Liver (tissue), 9 donors: ENCODE data around the gene IYD. TPM values are rescaled to one million over a fixed set of nuclear protein-coding genes. Genes with fewer than 3 reads are reported as not detected.

Source experiments
- DNase-seq: peaks from one replicate; pipeline ENCODE4 v3.0.0-alpha.2; 2017; ENCODE audit warnings: low spot score
- H3K27ac ChIP-seq, 2 donors: one replicate each; pipeline ENCODE4 v1.7.0; 2013; ENCODE audit warnings: inconsistent platforms in 2 of 2, low read length in 2 of 2, control low read depth in 1 of 2, low read depth in 1 of 2, mild to moderate bottlenecking in 1 of 2
- H3K27me3 ChIP-seq, 4 donors: one replicate each; pipeline versions ENCODE4 v1.6.1 to v1.7.0; 2013; ENCODE audit warnings: low read length in 3 of 4, inconsistent platforms in 1 of 4, mild to moderate bottlenecking in 1 of 4, moderate library complexity in 1 of 4; ENCODE audit not compliant: control insufficient read depth in 4 of 4, insufficient read depth in 4 of 4
- H3K36me3 ChIP-seq, 4 donors: one replicate each; pipeline versions ENCODE4 v1.6.1 to v1.7.0; 2013; ENCODE audit warnings: low read length in 3 of 4, mild to moderate bottlenecking in 3 of 4, low read depth in 1 of 4, moderate library complexity in 1 of 4; ENCODE audit not compliant: control insufficient read depth in 4 of 4, insufficient read depth in 3 of 4
- H3K4me1 ChIP-seq, 4 donors: one replicate each; pipeline versions ENCODE4 v1.6.1 to v1.7.0; 2013; ENCODE audit warnings: low read length in 3 of 4, mild to moderate bottlenecking in 3 of 4, moderate library complexity in 1 of 4; ENCODE audit not compliant: control insufficient read depth in 4 of 4, insufficient read depth in 4 of 4
- H3K4me3 ChIP-seq, 3 donors: one replicate each; pipeline versions ENCODE4 v1.6.1 to v1.7.0; 2013; ENCODE audit warnings: low read length in 3 of 3, control low read depth in 1 of 3, low read depth in 1 of 3, mild to moderate bottlenecking in 1 of 3
- H3K9ac ChIP-seq, 2 donors: one replicate each; pipeline ENCODE4 v1.7.0; 2013; ENCODE audit warnings: low read length in 2 of 2, mild to moderate bottlenecking in 2 of 2, moderate library complexity in 2 of 2, control low read depth in 1 of 2, low read depth in 1 of 2
- H3K9me3 ChIP-seq, 4 donors: one replicate each; pipeline versions ENCODE4 v1.6.1 to v1.7.0; 2013; ENCODE audit warnings: low read length in 3 of 4; ENCODE audit not compliant: control insufficient read depth in 4 of 4
- EGR1 ChIP-seq, 2 donors: IDR thresholded peaks; 2 replicates each; pipeline ENCODE4 v1.6.1; 2016 to 2018; ENCODE audit warnings: antibody characterized with exemption in 2 of 2, low read depth in 2 of 2
- FOXA1 ChIP-seq: IDR thresholded peaks from 2 replicates; pipeline ENCODE4 v1.6.1; 2016; ENCODE audit warnings: antibody characterized with exemption
- FOXA2 ChIP-seq: IDR thresholded peaks from 2 replicates; pipeline ENCODE4 v1.6.1; 2016; ENCODE audit warnings: antibody characterized with exemption
- GABPA ChIP-seq, 2 donors: IDR thresholded peaks in 1 of 2; conservative IDR thresholded peaks in 1 of 2; 2 replicates each; pipeline ENCODE4 v1.6.1; 2016; ENCODE audit warnings: antibody characterized with exemption in 2 of 2, mild to moderate bottlenecking in 1 of 2, moderate library complexity in 1 of 2
- HNF4G ChIP-seq: IDR thresholded peaks from 2 replicates; pipeline ENCODE4 v1.6.1; 2016; ENCODE audit warnings: antibody characterized with exemption
- JUND ChIP-seq, 2 donors: IDR thresholded peaks; 2 replicates each; pipeline ENCODE4 v1.6.1; 2016; ENCODE audit warnings: antibody characterized with exemption in 2 of 2
- NR2F2 ChIP-seq: IDR thresholded peaks from 2 replicates; pipeline ENCODE4 v1.6.1; 2016; ENCODE audit warnings: antibody characterized with exemption
- RAD21 ChIP-seq, 2 donors: IDR thresholded peaks; 2 replicates each; pipeline ENCODE4 v1.6.1; 2016; ENCODE audit warnings: antibody characterized with exemption in 2 of 2, mild to moderate bottlenecking in 2 of 2
- RXRA ChIP-seq, 2 donors: IDR thresholded peaks; 2 replicates each; pipeline ENCODE4 v1.6.1; 2017 to 2018; ENCODE audit warnings: antibody characterized with exemption in 2 of 2, mild to moderate bottlenecking in 1 of 2
- SP1 ChIP-seq: IDR thresholded peaks from 2 replicates; pipeline ENCODE4 v1.6.1; 2018; ENCODE audit warnings: antibody characterized with exemption, mild to moderate bottlenecking
- TAF1 ChIP-seq: conservative IDR thresholded peaks from 2 replicates; pipeline ENCODE4 v1.6.1; 2016; ENCODE audit warnings: antibody characterized with exemption, mild to moderate bottlenecking
- YY1 ChIP-seq: IDR thresholded peaks from 2 replicates; pipeline ENCODE4 v1.6.1; 2016; ENCODE audit warnings: antibody characterized with exemption, mild to moderate bottlenecking
- WGBS: extraction: QIAGEN DNeasy Blood & Tissue Kit; methylation state at CpG from one replicate; pipeline ENCODE4 v1.1.7; 2013; 5-methylcytosine and 5-hydroxymethylcytosine counted together
- polyA plus RNA-seq, 2 donors: library from polyadenylated mRNA; stranded (reverse) in 1 of 2; unstranded in 1 of 2; fragments of 200-250 nt in 1 of 2; fragments of >200 nt in 1 of 2; fragmentation: Nextera tagmentation in 1 of 2; extraction: Ambion mirVana in 1 of 2; gene quantifications; one replicate each; pipeline versions ENCODE4 v1.2.1 to v1.2.3, GENCODE V29; 2013 to 2015
- total RNA-seq, 2 donors: library from RNA; depleted of rRNA; stranded (reverse); fragments of >200 nt; gene quantifications; one replicate each; pipeline ENCODE4 v1.2.3, GENCODE V29; 2014
- TF ChIP-seq, protein P1 (sequence below): IDR thresholded peaks from 2 replicates; pipeline ENCODE4 v1.6.1; 2016; ENCODE audit warnings: antibody characterized with exemption, mild to moderate bottlenecking
- TF ChIP-seq, protein P2 (sequence below): IDR thresholded peaks from 2 replicates; pipeline ENCODE4 v1.6.1; 2016; ENCODE audit warnings: antibody characterized with exemption
- TF ChIP-seq, protein P3 (sequence below): IDR thresholded peaks from 2 replicates; pipeline ENCODE4 v1.6.1; 2016; ENCODE audit warnings: antibody characterized with exemption
- TF ChIP-seq, protein P4 (sequence below): fragments of 150-350 bp; IDR thresholded peaks from 2 replicates; pipeline ENCODE4 v1.5.1; 2017; ENCODE audit warnings: improper control_type of control experiment, low read depth, low read length; ENCODE audit not compliant: missing input control
- TF ChIP-seq, protein P5 (sequence below): IDR thresholded peaks from 2 replicates; pipeline ENCODE4 v1.6.1; 2016; ENCODE audit warnings: antibody characterized with exemption
- donor health status: healthy.
- donor health status: healthy.
- donor health status: healthy.
- donor health status: healthy.
- donor health status: healthy.

The IYD gene
- total and polyA plus RNA-seq, 4 donors, result 1.6 to 6.2 (median 2.6) TPM

DNA sequence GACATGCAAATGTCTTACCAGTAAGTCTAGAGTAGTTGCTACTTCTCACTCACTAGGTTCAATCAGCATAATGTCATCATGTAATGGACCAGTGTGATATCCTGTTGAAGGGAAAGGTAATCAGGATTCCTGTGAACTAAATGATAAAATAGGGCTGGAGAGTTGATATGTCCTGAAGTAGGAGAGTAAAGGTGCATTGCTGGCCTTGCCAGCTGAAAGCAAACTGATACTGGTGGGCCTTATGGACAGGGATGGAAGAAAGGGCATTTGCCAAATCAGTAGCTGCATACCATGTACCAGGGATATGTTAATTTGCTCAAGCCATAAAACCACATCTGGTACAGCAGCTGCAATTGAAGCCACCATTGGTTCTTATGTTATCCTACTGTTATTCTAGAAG is 37.5 kb upstream of the IYD start:
- Histone ChIP-seq H3K9me3 (no peaks in the 10 kb centered on the region), H3K9ac (no peak overlapping the region), H3K4me3 (no peak overlapping the region), H3K27ac (no peak overlapping the region), H3K4me1 (no peaks in the 10 kb centered on the region), H3K27me3 (no peaks in the 10 kb centered on the region), H3K36me3 (no peaks in the 10 kb centered on the region)
- TF ChIP-seq, protein P1, sequence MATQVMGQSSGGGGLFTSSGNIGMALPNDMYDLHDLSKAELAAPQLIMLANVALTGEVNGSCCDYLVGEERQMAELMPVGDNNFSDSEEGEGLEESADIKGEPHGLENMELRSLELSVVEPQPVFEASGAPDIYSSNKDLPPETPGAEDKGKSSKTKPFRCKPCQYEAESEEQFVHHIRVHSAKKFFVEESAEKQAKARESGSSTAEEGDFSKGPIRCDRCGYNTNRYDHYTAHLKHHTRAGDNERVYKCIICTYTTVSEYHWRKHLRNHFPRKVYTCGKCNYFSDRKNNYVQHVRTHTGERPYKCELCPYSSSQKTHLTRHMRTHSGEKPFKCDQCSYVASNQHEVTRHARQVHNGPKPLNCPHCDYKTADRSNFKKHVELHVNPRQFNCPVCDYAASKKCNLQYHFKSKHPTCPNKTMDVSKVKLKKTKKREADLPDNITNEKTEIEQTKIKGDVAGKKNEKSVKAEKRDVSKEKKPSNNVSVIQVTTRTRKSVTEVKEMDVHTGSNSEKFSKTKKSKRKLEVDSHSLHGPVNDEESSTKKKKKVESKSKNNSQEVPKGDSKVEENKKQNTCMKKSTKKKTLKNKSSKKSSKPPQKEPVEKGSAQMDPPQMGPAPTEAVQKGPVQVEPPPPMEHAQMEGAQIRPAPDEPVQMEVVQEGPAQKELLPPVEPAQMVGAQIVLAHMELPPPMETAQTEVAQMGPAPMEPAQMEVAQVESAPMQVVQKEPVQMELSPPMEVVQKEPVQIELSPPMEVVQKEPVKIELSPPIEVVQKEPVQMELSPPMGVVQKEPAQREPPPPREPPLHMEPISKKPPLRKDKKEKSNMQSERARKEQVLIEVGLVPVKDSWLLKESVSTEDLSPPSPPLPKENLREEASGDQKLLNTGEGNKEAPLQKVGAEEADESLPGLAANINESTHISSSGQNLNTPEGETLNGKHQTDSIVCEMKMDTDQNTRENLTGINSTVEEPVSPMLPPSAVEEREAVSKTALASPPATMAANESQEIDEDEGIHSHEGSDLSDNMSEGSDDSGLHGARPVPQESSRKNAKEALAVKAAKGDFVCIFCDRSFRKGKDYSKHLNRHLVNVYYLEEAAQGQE, result no peak
- TF ChIP-seq HNF4G, result no peak
- no peak for TF ChIP-seq SP1
- no peak for TF ChIP-seq GABPA (IDR thresholded peaks at IDR 0.05 in 1 of 2, conservative IDR thresholded peaks at IDR 0.05 in 1 of 2)
- no peak for TF ChIP-seq RAD21 (IDR thresholded peaks at IDR 0.05)
- TF ChIP-seq, protein P2, sequence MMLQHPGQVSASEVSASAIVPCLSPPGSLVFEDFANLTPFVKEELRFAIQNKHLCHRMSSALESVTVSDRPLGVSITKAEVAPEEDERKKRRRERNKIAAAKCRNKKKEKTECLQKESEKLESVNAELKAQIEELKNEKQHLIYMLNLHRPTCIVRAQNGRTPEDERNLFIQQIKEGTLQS, result no peak
- no peak for TF ChIP-seq RXRA (IDR thresholded peaks at IDR 0.05)
- TF ChIP-seq FOXA2, result no peak
- TF ChIP-seq, protein P3, sequence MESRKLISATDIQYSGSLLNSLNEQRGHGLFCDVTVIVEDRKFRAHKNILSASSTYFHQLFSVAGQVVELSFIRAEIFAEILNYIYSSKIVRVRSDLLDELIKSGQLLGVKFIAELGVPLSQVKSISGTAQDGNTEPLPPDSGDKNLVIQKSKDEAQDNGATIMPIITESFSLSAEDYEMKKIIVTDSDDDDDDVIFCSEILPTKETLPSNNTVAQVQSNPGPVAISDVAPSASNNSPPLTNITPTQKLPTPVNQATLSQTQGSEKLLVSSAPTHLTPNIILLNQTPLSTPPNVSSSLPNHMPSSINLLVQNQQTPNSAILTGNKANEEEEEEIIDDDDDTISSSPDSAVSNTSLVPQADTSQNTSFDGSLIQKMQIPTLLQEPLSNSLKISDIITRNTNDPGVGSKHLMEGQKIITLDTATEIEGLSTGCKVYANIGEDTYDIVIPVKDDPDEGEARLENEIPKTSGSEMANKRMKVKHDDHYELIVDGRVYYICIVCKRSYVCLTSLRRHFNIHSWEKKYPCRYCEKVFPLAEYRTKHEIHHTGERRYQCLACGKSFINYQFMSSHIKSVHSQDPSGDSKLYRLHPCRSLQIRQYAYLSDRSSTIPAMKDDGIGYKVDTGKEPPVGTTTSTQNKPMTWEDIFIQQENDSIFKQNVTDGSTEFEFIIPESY, result no peak
- TF ChIP-seq YY1, result no peak
- no peak for TF ChIP-seq EGR1 (IDR thresholded peaks at IDR 0.05; ENCODE audit: low read depth in 2 of 2)
- TF ChIP-seq, protein P4, sequence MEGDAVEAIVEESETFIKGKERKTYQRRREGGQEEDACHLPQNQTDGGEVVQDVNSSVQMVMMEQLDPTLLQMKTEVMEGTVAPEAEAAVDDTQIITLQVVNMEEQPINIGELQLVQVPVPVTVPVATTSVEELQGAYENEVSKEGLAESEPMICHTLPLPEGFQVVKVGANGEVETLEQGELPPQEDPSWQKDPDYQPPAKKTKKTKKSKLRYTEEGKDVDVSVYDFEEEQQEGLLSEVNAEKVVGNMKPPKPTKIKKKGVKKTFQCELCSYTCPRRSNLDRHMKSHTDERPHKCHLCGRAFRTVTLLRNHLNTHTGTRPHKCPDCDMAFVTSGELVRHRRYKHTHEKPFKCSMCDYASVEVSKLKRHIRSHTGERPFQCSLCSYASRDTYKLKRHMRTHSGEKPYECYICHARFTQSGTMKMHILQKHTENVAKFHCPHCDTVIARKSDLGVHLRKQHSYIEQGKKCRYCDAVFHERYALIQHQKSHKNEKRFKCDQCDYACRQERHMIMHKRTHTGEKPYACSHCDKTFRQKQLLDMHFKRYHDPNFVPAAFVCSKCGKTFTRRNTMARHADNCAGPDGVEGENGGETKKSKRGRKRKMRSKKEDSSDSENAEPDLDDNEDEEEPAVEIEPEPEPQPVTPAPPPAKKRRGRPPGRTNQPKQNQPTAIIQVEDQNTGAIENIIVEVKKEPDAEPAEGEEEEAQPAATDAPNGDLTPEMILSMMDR, result no peak
- TF ChIP-seq FOXA1, result no peak
- no peak for TF ChIP-seq NR2F2
- TF ChIP-seq JUND (IDR thresholded peaks at IDR 0.05), result no peak
- no peak for TF ChIP-seq TAF1
- no peak for DNase-seq

DNA sequence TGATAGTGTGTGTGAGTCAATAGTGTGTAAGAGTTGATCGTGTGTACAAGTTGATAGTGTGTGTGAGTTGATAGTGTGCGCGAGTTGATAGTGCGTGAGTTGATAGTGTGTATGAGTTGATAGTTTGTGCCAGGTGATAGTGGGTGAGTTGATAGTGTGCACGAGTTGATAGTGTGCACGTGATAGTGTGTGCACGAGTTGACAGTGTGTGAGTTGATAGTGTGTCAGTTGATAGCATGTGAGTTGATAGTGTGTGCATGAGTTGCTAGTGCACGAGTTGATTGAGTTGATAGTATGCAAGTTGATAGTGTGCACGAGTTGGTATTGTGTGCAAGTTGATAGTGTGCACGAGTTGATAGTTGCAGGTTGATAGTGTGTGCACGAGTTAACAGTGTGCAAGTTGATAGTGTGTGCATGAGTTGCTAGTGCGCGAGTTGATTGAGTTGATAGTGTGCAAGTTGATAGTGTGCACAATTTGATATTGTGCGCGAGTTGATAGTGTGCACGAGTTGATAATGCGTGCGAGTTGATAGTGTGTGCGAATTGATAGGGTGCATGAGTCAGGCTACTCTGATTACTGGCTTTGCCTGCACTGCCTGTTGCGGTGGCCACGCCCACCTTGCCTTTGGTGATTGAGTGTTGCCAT is 35.8 kb upstream of the IYD start:
- no peak for DNase-seq
- 91% methylated on average over 21 of the region's 21 CpGs for WGBS
- TF ChIP-seq, protein P1, result no peak
- TF ChIP-seq, protein P5, sequence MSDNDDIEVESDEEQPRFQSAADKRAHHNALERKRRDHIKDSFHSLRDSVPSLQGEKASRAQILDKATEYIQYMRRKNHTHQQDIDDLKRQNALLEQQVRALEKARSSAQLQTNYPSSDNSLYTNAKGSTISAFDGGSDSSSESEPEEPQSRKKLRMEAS, result no peak
- TF ChIP-seq SP1, result no peak
- TF ChIP-seq EGR1 (IDR thresholded peaks at IDR 0.05; ENCODE audit: low read depth in 2 of 2), result no peak
- no peaks in the 10 kb centered on the region for H3K9me3 ChIP-seq
- no peak overlapping the region for H3K4me3 ChIP-seq
- no peak overlapping the region for H3K27ac ChIP-seq
- no peaks in the 10 kb centered on the region for H3K4me1 ChIP-seq
- H3K9ac ChIP-seq, result no peak overlapping the region
- H3K27me3 ChIP-seq, result no peaks in the 10 kb centered on the region
- H3K36me3 ChIP-seq, result no peaks in the 10 kb centered on the region
